ENCODE measurements around the gene WDR11.
"Not testable (repeated sequence)": the region's sequence is repeated elsewhere in the genome, so short reads cannot be mapped to it uniquely, and the experiment has no call there.

Gene WDR11

DNA sequence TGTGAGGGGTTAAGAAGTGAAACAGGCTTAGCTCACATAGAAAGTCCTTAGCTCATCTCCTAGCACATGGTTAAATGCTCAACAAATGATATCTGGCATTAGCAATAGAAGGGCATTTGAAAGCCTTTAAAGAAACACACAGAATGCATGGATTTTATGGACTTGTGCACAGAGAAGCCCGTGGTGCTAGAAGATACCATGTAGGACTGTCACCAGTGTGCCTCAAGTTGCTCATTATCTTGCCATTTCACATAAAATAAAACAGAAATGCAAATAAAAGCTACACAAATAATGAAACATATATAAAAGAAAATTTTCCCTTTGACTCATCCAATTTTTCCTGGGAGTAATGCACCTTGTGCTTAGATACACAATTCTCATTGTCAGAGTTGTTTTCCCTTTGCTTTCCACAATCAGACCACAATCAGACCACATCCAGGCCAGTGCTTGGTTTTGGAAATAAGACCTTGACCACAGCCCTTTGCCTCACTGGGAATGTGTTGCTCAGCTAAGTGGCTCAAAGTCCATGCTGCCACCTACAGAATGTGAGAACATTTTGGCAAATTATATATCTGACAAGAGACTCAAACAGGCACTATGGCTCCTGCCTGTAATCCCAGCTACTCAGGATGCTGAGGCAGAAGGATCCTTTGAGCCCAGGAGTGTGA, 9.5 kb upstream of the WDR11 start:
- no peak for DNase-seq (ENCODE audit: low read depth)

DNA sequence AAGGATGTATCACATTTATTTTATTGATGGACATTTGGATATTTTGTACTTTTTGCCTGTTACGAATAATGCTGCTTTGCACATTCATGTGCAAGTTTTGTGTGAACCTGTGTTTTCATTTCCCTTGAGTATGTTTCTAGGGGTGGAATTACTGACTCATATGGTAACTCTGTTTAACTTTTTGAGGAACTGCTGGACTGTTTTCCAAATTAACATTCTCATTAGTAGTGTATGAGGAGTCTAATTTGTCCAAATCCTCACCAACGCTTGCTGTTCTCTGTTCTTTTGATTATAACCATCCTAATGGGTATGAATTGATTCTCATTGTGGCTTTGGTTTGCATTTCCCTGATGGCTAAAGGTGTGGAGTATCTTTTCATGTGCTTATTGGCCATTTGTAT, 3.2 kb downstream of the WDR11 start:
- DNase-seq (ENCODE audit: low read depth): no peak

DNA sequence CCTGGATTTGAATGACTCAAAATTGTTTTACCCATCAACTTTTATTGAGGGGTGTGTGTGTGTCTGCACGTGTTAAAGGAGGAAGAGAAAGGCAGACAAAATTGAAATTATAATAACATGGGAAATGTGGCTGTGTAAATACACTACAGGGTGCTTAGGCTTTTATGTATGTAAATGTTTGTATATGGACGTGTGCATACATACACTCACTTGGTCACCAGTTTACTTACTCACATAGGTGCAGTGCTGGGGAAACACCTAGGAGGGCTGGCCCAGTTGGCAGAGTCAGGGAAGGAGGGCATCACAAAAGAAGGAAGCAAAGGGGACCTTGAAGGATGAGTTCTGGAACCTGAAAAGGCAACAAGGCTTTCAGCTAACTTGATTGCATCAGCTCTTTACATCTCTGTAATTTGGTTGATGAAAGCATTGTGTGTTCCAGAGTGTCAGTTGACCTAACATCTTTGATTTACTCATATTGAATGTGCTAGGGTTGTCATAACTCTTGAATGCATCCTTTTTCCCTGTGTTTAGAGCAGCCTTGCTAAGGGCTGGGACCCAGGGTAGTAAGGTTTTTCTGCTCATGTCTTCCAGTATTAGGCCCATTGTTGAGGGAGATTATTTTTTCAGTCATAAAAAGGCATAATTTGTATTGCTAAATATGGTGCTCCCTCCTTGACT, 10.2 kb downstream of the WDR11 start:
- DNase-seq (ENCODE audit: low read depth): no peak

GRCh38 chr10:120873741-120874140, 22.6 kb downstream of the WDR11 start:
- DNase-seq (ENCODE audit: low read depth): no peak

DNA sequence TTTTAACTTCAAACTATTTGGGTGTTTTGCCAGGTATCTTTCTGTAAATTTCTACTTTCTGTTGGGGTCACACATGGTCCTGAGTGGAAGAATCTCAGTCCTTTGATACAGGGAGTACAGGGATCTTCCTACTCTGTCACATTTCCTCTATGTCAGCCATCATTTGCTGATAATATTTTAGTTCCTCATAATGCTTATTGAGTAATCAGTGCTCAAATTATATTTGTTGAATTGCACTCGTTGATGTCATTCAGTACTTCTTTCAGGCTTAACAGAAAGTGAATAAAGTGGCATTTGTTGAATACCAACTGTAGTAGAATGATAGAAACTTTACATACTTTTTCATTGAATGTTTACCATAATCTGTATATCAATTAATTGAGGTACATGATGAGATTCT, 31.9 kb downstream of the WDR11 start:
- DNase-seq (ENCODE audit: low read depth): no peak

GRCh38 chr10:120887482-120887881, 36.3 kb downstream of the WDR11 start:
- no peak for DNase-seq (ENCODE audit: low read depth)

GRCh38 chr10:120891365-120891764, 40.2 kb downstream of the WDR11 start:
- no peak for DNase-seq (ENCODE audit: low read depth)

- DNase-seq (ENCODE audit: low read depth): no peak
These were observed 43.4 kb downstream of the WDR11 start for GRCh38 chr10:120894556-120894955.

DNA sequence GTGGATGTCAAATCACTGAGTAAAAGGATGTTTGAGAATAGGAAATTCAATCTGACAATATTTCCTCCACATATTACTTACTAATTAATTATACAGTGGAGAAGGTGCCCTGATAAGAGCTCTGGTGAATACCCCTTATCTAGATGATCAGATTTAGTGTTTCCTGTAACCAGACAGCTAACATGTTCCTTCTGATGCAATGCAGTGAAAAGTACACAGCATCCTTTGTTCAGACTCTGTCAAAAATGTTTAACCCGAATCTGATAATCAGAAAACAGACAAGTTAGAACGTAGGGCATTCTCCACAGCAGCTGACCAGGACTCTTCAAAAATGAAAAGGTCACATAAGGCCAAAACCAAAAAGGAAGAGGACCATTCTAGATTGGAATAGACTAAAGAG, 46.2 kb downstream of the WDR11 start:
- no peak for DNase-seq (ENCODE audit: low read depth)

DNA sequence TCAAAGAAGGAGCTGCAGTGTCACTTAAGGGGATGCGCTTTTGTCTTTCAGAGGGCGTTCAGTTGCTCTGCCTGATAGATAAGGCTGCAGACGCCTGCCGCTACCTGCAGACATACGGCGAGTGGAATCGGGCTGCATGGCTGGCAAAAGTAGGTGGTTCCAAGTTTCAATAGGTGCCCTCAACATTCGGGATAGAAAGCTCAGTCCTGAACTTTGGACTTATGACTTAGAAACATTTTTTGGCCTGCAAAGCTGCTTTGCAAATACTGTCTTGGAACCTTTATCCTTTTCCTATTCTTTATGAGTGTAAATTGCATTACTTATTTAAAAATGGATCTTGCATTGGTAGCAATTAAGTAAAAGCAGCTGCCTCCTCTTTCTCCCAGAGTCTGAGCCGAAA, 54.1 kb downstream of the WDR11 start:
- DNase-seq (ENCODE audit: low read depth): no peak

DNA sequence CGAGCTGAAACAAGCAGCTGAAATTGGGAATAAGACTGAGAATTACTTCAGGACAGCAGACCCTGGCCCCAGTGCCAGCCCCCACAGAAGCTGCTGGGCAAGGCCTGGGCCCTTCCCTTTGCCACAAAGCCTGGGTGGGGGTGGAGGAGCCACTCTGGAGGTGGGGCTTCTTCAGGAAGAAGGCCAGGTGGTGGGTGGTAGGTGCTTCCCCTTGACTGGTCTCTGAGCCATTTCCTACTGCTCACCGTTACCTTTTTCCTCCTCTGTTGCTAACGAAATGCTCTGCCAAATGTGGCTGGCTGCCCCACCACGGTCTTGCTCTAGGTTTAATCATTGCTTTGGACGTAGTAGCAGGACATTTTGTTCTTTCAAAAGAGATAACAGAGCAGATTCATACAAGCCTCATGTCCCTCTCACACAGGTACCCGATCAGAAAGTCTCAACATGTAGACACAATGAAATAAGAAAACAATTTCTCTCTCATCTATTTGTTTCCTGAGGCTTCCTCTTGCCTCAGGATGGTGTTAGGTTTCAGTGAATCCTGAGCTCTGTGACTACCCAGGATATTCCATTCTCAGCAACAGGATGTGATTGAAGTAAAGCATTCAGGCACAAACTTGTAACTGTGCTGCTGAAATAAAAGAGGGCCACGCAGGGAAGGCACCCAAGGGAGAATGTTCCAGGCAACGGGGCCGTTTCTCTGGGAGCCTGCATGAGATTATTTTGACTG, 66.5 kb downstream of the WDR11 start:
- no peak for DNase-seq (ENCODE audit: low read depth)

GRCh38 chr10:120923886-120924285, 72.7 kb downstream of the WDR11 start:
- not testable (repeated sequence) for DNase-seq (ENCODE audit: low read depth)

- no peak for DNase-seq (ENCODE audit: low read depth)
These were observed 75.4 kb downstream of the WDR11 start for GRCh38 chr10:120926611-120927010.

GRCh38 chr10:120927352-120927751, 76.2 kb downstream of the WDR11 start:
- no peak for DNase-seq (ENCODE audit: low read depth)

- no peak for DNase-seq (ENCODE audit: low read depth)
These were observed 78.0 kb downstream of the WDR11 start for GRCh38 chr10:120929166-120929565.

GRCh38 chr10:120931423-120931822, 80.3 kb downstream of the WDR11 start:
- DNase-seq (ENCODE audit: low read depth): no peak

DNA sequence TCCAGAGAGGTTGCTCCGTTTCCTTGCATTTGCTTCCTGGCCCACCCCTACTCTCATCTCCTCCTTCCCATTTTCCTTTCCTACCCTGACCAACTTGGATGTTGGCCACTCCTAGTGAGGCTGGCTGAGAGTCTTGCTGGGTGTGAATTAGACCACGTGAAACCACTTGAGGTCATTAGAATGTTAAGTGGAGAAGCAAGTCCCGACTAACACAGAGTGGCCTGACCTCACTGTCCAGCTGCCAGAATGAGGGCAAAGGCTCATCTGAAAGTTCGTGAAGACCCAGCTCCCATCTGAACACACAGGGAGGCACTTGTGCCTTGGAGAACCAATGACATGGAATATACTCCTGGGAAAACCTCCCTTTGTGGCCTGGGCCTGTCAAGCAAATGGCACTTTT, 80.8 kb downstream of the WDR11 start:
- DNase-seq (ENCODE audit: low read depth): no peak

- DNase-seq (ENCODE audit: low read depth): no peak
These were observed 87.7 kb downstream of the WDR11 start for GRCh38 chr10:120938822-120939221.

DNA sequence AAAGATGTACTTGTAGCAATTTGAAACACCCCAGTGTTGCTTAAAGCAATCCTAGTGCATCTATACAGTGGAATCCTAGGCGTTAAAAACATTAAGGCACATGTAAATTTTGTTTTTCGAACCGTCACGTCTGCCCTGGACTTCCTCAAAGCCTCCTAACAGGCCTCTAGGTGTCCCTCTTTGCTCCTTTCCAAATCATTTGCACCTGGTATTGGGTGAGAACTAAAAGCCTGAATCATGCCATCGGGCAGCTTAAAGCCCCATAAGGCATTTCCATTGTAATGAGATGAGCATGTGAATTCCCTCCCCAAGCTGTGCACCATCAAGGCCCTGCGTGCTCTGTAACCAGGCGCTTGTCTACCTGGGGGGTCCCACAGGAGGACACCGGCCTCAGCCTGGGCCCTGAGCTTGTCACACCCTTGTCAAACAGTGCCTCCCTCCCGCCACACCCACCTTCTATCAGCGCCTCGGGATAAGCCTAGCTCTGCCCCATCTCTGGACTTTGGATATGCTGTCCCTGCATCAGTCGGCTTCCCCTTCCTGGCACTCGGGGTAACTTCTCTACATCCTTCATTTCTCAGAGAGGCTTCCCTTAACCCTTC, 89.2 kb downstream of the WDR11 start:
- no peak for DNase-seq (ENCODE audit: low read depth)

- no peak for DNase-seq (ENCODE audit: low read depth)
These were observed 90.3 kb downstream of the WDR11 start for GRCh38 chr10:120941501-120941900.

DNA sequence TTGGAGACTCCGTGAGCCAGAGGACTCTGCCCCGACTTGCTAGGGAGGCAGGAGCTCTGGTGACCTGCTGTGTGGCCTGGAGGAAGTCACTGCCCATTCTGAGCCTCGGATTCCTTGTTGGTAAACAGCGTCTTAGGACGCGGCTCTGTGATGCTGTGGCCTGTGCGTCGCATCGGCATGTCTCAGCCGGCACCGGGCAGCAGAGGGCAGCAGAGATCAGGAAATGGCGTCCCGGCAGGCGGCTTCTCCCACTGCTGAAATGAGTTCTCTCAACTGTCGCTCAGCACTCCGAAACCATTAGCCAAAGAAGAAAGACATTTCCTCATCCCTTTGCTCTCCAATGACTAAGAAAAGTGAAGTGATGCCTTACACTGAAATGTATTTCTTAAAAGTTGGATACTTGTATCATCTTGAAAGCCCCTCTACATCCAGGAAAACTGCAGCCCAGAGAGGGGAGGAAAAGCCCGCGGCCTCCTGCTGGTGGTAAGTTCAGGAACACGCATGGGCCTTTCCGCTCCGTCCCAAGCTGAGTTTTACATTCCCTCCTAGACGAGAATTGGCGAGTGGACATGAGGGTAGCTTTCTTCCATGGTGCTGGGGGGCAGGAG, 91.7 kb downstream of the WDR11 start:
- DNase-seq (ENCODE audit: low read depth): no peak

- DNase-seq (ENCODE audit: low read depth): no peak
These were observed 92.4 kb downstream of the WDR11 start for GRCh38 chr10:120943542-120943941.

Data from non-pigmented ciliary epithelial cell (primary cell).